NCI-H748 (cell line): ENCODE data around the gene XCL1.
"Not testable (repeated sequence)": the region's sequence is repeated elsewhere in the genome, so short reads cannot be mapped to it uniquely, and the experiment has no call there.

ENCODE experiments used
- DNase-seq: peaks from one replicate; lab custom pipeline; 2025; ENCODE audit not compliant: unreplicated experiment; lab: John Stamatoyannopoulos, UW

The XCL1 gene

GRCh38 chr1:168576245-168576688 lies at the start of gene XCL1:
Gene XCL1 (plus strand): TSS chr1:168576605. CDS start chr1:168576638, 33 bp downstream.
- DNase-seq: not testable (repeated sequence)

GRCh38 chr1:168529518-168529917 lies 46.9 kb upstream of the XCL1 start:
- DNase-seq: no peak

- no peak for DNase-seq
Measured at GRCh38 chr1:168531615-168532345, 44.6 kb upstream of the XCL1 start.

GRCh38 chr1:168535536-168535935 lies 40.9 kb upstream of the XCL1 start:
- no peak for DNase-seq

- not testable (repeated sequence) for DNase-seq
Measured at GRCh38 chr1:168540798-168541197, 35.6 kb upstream of the XCL1 start.

- not testable (repeated sequence) for DNase-seq
Measured at GRCh38 chr1:168542978-168543377, 33.4 kb upstream of the XCL1 start.

GRCh38 chr1:168543840-168544498 lies 32.4 kb upstream of the XCL1 start, which contains the start of gene XCL2:
Gene XCL2 (minus strand): TSS chr1:168543997. CDS start chr1:168543964, 33 bp downstream.
- not testable (repeated sequence) for DNase-seq

- DNase-seq: peak; percentile 28
Measured at GRCh38 chr1:168545678-168546552, 30.5 kb upstream of the XCL1 start.

- not testable (repeated sequence) for DNase-seq
Measured at GRCh38 chr1:168546553-168546895, 29.9 kb upstream of the XCL1 start.

- no peak for DNase-seq
Measured at GRCh38 chr1:168550971-168551370, 25.4 kb upstream of the XCL1 start.

GRCh38 chr1:168551688-168552087 lies 24.7 kb upstream of the XCL1 start:
- DNase-seq: no peak

- no peak for DNase-seq
Measured at GRCh38 chr1:168552961-168553360, 23.4 kb upstream of the XCL1 start.

GRCh38 chr1:168553680-168554553 lies 22.5 kb upstream of the XCL1 start:
- DNase-seq: no peak

GRCh38 chr1:168554603-168555483 lies 21.6 kb upstream of the XCL1 start:
- DNase-seq: no peak

GRCh38 chr1:168555508-168556046 lies 20.8 kb upstream of the XCL1 start:
- DNase-seq: no peak

- no peak for DNase-seq
Measured at GRCh38 chr1:168556647-168557046, 19.8 kb upstream of the XCL1 start.

- DNase-seq: no peak
Measured at GRCh38 chr1:168560370-168560769, 16.0 kb upstream of the XCL1 start.

- no peak for DNase-seq
Measured at GRCh38 chr1:168561989-168562388, 14.4 kb upstream of the XCL1 start.

GRCh38 chr1:168565825-168566224 lies 10.6 kb upstream of the XCL1 start:
- no peak for DNase-seq
